Measurements from ENCODE around the gene GBP4. TPM values are rescaled to one million over a fixed set of nuclear protein-coding genes. Genes with fewer than 3 reads are reported as not detected.

GBP4 gene
- total RNA-seq, 1 donor, result 21.8 TPM

DNA sequence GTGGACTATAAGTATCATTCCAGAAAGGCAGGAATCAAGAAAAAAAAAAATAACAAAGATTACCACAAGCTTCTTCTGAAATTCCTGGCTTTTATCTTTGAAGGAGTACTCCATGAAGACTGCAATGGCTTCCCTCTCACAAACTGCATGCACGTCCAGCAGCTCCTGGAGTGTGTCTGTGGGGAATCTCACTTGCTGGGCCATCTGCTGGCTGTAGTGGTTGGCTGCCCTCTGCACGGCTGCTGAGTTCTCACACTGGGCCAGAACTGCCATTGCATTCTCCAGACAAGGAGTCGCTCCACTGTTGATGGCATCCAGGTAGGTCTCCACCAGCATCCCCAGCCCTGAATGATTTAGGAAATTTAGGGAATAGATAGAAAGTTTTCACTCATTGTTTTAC is 49.5 kb downstream of the GBP4 start:
- Histone ChIP-seq H3K4me1 (ENCODE audit: insufficient read depth, low read length) (no peaks in the 10 kb centered on the region), H3K4me3 (ENCODE audit: low read length) (no peak overlapping the region), H3K9me3 (ENCODE audit: low read depth, low read length) (no peaks in the 10 kb centered on the region), H3K27me3 (ENCODE audit: insufficient read depth, low read length) (no peaks in the 10 kb centered on the region)

DNA sequence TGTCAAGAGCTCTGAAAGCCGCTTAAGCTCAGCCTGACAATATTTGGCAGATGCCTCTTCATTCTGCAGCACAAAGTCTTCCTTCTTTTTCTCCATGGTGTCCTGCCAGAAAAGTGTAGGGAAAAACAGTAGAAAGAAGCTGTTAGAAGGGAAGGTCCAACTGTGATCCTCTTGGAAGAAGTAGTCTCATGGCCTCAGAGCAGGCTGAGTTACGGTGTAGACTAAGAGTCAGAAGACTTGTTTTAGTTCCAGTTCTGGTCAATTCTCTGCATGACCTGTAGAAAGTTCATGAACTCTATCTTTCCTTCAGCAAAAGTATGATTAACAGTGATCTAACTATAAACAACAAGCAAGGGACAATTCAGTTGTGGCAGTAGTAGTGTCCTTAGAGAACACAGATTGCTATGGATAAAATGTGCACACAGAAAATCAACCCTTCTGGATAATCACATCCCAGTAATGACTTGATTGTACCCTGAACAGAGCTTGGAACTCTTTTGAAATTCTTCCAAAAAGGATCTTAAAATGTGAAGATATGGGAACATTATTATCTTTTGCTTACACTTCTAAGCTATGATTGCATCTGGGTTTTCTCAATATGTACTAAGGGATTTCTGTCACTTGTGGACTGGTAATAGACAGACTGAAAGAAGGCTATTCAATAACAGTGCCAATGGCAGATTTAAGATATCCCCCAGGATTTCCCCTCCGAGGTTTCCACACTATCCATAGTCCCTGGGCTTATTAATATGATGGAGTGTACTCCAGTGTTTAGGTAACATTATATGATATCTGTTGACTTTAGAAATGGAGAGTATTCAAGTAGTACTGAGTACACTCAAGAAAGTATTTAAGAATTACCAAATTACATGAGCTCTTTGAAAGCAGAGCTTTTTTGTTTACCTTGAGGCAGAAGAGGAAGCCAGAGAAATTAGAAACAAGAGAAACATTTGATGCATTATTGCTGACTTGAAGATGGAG is 50.8 kb downstream of the GBP4 start:
- no peaks in the 10 kb centered on the region for H3K4me1 ChIP-seq (ENCODE audit: insufficient read depth, low read length)
- no peaks in the 10 kb centered on the region for H3K27me3 ChIP-seq (ENCODE audit: insufficient read depth, low read length)
- no peak overlapping the region for H3K4me3 ChIP-seq (ENCODE audit: low read length)
- H3K9me3 ChIP-seq (ENCODE audit: low read depth, low read length), result no peaks in the 10 kb centered on the region

DNA sequence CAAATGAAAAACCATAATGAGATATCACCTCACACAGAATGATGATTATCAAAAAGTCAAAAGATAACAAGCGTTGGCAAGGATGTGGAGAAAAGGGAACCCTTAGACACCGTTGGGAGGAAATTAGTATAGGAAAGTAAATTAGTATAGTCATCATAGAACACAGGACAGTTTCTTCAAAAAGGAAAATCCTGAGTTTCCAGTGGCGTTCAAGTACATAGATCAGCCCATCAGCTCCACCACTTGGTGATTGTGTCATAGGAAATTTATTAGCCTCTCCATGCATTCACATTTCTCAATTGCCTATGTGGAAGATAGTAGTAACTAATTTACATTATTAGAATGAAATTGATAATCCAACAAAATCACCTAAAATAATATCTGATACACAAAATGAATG is 52.0 kb downstream of the GBP4 start:
- H3K4me3 ChIP-seq (ENCODE audit: low read length), result no peak overlapping the region
- no peaks in the 10 kb centered on the region for H3K27me3 ChIP-seq (ENCODE audit: insufficient read depth, low read length)
- H3K4me1 ChIP-seq (ENCODE audit: insufficient read depth, low read length), result no peaks in the 10 kb centered on the region
- no peaks in the 10 kb centered on the region for H3K9me3 ChIP-seq (ENCODE audit: low read depth, low read length)

DNA sequence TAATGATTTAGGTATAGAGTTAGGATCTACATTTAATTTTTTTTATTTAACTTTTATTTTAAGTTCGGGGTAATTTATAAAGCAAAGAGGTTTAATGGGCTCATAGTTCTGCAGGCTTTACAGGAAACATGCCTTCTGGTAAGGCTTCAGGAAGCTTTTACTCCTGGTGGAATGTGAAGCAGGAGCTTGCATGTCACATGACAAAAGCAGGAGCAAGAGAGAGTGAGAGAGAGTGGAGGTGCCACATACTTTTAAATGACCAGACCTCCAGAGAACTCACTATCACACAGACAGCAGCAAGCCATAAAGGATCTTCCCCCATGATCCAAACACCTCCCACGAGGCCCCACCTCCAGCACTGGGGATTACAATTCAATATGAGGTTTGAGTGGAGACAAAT is 55.3 kb downstream of the GBP4 start:
- no peaks in the 10 kb centered on the region for H3K9me3 ChIP-seq (ENCODE audit: low read depth, low read length)
- H3K27me3 ChIP-seq (ENCODE audit: insufficient read depth, low read length), result no peaks in the 10 kb centered on the region
- no peaks in the 10 kb centered on the region for H3K4me1 ChIP-seq (ENCODE audit: insufficient read depth, low read length)
- H3K4me3 ChIP-seq (ENCODE audit: low read length), result no peak overlapping the region

DNA sequence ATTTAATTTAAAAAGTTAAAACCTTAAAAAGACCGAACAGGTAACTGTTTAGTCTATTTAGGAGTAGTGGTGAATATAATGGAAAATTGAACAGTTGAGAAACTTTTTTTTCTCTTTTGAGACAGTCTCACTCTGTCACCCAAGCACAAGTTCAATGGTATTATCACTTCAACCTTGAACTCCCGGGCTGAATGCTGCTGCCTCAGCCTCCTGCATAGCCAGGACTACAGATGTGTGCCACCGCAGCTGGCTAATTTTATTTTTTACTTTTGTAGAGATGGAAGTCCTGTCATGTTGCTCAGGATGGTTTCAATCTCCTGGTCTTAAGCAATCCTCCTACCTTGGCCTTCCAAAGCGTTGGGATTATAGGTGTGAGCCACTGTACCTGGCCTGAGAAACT is 56.6 kb downstream of the GBP4 start:
- H3K4me1 ChIP-seq (ENCODE audit: insufficient read depth, low read length), result no peaks in the 10 kb centered on the region
- H3K27me3 ChIP-seq (ENCODE audit: insufficient read depth, low read length), result no peaks in the 10 kb centered on the region
- H3K4me3 ChIP-seq (ENCODE audit: low read length), result no peak overlapping the region
- H3K9me3 ChIP-seq (ENCODE audit: low read depth, low read length), result no peaks in the 10 kb centered on the region

DNA sequence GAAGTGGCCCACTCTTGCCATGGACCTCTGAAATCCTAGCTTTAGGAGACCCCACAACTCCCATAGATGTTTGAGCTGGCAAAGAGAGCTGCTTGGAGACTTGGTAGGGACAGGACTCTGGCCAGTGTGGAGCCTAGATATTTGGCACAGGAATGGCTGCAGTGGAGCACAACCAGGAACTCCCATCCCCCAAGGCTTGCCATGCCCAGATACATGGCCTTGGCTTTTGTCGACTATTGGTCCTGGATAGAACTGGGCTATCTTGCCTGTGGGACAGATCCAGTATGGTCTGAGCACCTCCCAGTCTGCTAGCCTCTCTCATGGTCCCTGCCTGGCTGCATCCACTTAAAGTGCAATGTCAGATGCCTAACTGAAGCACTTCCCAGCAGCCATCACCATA is 65.0 kb downstream of the GBP4 start:
- H3K27me3 ChIP-seq (ENCODE audit: insufficient read depth, low read length), result no peaks in the 10 kb centered on the region
- H3K9me3 ChIP-seq (ENCODE audit: low read depth, low read length), result no peaks in the 10 kb centered on the region
- no peak overlapping the region for H3K4me3 ChIP-seq (ENCODE audit: low read length)
- H3K4me1 ChIP-seq (ENCODE audit: insufficient read depth, low read length), result peaks cover 16% of the 10 kb centered on the region

Other genes with a start within 250 kb of the GBP4 start
- gene KYAT3, start 206.3 kb downstream of the GBP4 start, total RNA-seq, result 16.7 TPM
- 28.1 TPM for gene RBMXL1, start 206.3 kb downstream of the GBP4 start, total RNA-seq
- 29.1 TPM for gene GBP3, start 176.1 kb downstream of the GBP4 start, total RNA-seq
- 46.3 TPM for gene GBP1, start 133.7 kb downstream of the GBP4 start, total RNA-seq
- gene GBP2, start 72.8 kb downstream of the GBP4 start, total RNA-seq, result 161 TPM
- gene GBP7, start 22.9 kb downstream of the GBP4 start, total RNA-seq, result not detected
- gene GBP5, start 73.9 kb upstream of the GBP4 start, total RNA-seq, result 62.4 TPM
- gene GBP6, start 165.1 kb upstream of the GBP4 start, total RNA-seq, result 0.21 TPM

Measured in mononuclear cell (primary cell).